GM19395 (cell line): ENCODE data around the gene BCR.
"Not testable (repeated sequence)": the region's sequence is repeated elsewhere in the genome, so short reads cannot be mapped to it uniquely, and the experiment has no call there.

Experiments
- ATAC-seq: cut with Tn5 transposase; IDR thresholded peaks from one replicate; pipeline ENCODE4 v1.9.1; 2021; ENCODE audit warnings: mild to moderate bottlenecking, moderate library complexity; ENCODE audit not compliant: unreplicated experiment

BCR gene

DNA sequence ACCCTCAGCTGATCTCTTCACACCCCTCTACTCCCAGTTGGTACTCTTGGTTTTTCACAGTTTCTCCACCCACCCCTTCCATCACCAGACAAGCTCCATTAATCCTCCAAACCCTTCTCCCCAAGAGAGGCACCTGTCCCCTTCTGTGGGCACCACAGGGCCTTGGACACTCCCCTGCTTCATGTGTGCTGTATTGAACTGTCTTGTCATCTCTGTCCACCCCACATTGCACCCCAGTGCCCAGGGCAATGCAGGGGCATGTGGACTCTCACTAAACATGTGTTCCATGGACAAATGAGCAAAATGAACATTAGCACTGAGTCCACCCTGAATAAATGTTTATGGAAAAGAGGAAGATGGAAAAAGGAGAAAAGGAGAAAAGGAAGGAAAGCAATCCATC lies 181.4 kb downstream of the BCR start:
- ATAC-seq = no peak

DNA sequence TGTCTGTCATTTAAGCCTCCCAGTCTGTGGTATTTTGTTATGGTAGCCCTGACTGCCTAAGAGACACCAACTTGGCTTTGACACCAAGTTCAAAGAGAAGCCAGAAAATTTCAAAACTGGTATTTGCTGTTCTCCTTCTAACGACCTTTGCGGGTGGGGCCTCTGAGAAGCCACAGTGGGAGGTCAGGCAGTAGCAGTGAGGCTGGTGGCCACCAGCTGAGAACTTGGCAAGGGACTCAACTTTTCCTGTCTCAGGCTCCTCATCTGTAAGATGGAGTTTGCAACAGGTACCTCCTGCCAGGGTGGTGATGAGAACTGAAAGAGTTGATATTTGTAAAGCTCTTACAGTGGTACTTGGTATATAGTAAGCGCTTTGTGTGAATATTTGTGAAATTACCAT lies 183.4 kb downstream of the BCR start:
- ATAC-seq = no peak

- no peak for ATAC-seq
These were observed 184.1 kb downstream of the BCR start for GRCh38 chr22:23364389-23364788.

DNA sequence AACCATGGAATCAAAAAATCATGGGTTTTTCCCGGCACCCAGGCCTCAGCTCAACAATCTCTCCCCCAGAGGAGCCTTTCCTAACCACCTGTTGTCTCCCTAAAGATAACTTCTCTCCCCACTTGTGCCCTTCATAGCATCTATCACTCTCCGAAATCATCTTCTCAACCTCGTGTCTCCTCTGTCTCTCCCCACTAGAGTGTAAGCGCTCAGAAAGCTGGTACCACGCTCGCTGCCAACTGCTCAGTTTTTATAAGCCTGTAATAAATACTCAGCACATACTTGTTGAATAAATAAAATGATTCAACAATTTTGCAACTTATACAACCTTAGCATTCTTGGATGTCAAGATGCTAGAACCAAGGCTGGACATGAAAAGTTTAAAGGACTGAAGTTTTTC lies 185.2 kb downstream of the BCR start:
- no peak for ATAC-seq

DNA sequence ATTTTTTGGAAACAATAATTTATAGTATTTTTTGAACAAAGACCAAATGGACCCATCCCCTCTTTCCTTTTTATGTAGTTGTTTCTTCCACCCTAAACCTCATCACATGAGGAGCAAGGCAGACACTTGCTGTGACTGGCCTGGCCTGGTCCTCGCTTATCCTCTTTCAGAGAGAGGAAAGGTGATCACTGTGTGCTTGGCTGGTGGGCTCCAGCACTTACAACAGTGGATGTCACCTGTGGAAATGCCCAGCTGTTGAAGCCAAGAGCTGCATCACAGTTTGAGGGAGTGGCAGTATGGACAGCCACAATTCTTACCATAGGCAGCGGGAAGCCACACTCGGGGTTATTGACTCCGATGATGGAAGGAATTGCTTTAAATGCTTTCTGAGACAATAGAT lies 185.7 kb downstream of the BCR start:
- no peak for ATAC-seq

DNA sequence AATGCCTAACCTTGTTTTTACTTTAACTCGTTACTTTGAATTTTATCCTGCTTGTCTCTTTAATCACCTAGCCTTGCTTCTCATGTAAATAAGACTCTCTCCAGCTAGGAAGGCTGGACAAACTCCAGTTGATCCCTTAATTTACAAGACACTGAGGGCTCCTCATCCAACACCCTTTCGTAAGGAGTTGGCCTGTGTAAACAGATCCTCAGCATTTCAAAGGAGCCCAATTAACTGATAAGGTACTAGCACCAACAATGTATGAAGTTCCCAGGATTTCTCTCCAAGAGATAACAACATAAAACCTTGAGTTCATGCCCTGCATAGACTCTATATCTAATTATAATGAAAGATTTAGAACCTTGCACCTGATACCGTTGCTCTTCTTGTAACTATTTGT lies 186.9 kb downstream of the BCR start:
- not testable (repeated sequence) for ATAC-seq
